Testis (tissue), 2 donors: ENCODE results near the gene ZMAT2.

ENCODE experiments used
- POLR2A ChIP-seq: fragments of 450-650 bp; IDR thresholded peaks from one replicate; pipeline ENCODE4 v1.6.1; 2017; ENCODE audit warnings: antibody characterized with exemption, mild to moderate bottlenecking, moderate library complexity
- TF ChIP-seq, protein P1 (sequence below), 3 experiments: fragments of 450-650 bp in 2 of 3; fragments of 200-600 bp in 1 of 3; sonication (generic) in 1 of 3; IDR thresholded peaks; one replicate each; pipeline ENCODE4 v1.5.1; 2016 to 2019; ENCODE audit warnings: antibody characterized with exemption in 3 of 3, mild to moderate bottlenecking in 2 of 3, moderate library complexity in 1 of 3

GRCh38 chr5:140674629-140675028 lies 25.6 kb upstream of the ZMAT2 start:
- TF ChIP-seq, protein P1, sequence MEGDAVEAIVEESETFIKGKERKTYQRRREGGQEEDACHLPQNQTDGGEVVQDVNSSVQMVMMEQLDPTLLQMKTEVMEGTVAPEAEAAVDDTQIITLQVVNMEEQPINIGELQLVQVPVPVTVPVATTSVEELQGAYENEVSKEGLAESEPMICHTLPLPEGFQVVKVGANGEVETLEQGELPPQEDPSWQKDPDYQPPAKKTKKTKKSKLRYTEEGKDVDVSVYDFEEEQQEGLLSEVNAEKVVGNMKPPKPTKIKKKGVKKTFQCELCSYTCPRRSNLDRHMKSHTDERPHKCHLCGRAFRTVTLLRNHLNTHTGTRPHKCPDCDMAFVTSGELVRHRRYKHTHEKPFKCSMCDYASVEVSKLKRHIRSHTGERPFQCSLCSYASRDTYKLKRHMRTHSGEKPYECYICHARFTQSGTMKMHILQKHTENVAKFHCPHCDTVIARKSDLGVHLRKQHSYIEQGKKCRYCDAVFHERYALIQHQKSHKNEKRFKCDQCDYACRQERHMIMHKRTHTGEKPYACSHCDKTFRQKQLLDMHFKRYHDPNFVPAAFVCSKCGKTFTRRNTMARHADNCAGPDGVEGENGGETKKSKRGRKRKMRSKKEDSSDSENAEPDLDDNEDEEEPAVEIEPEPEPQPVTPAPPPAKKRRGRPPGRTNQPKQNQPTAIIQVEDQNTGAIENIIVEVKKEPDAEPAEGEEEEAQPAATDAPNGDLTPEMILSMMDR (IDR thresholded peaks at IDR 0.05): no peak
- no peak for TF ChIP-seq POLR2A
